DMS153 treated with DMSO at 0.1 percent for 48 hours (cell line): Measurements from ENCODE around the gene ENG.

Source experiments
- DNase-seq: peaks from one replicate; lab custom pipeline; 2025; ENCODE audit not compliant: unreplicated experiment; lab: John Stamatoyannopoulos, UW

Gene ENG

GRCh38 chr9:127815512-127816361, 38.7 kb downstream of the ENG start:
- no peak for DNase-seq

DNA sequence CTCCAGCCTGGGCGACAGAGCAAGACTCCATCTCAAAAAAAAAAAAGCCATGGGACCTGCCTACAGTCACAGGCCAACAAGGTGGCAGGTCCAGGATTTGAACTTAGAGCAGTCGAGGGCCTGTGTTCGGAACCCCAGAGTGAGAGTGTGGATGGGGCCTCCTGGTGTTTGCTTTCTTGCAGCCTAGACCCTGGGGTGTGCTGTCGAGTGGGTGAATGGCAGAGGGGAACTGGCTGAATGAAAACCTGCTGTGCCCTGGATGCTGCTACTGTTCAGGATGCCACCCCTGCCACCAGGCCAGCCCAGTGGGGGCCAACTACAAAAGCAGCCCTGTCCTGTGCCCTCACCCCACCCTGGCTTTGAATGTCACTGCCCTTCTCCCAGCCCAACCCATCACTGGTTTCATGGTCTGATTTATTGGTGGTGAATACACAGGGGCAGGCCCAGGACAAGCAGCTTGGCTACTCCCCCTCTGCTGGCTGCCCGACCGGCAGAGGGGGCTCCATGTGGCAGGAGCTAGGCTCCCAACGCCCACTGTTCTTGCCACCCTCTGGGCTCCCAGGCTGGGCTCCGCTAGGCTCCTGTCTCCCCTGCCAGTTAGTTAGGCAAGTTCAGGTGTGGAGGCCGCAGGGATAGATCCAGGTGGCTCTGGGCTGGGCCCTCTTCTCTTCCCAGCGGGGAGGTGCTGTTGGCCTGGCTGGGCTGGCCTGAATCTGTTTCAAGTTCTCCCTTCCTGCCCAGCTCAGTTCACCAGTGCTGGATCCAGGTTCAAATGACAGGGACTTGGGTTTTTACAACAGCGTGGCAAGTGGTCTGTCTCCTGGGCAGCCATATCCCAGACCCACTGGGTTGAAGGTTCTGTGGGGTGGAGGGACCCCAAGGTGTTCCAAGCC, 39.6 kb downstream of the ENG start:
- DNase-seq = no peak

DNA sequence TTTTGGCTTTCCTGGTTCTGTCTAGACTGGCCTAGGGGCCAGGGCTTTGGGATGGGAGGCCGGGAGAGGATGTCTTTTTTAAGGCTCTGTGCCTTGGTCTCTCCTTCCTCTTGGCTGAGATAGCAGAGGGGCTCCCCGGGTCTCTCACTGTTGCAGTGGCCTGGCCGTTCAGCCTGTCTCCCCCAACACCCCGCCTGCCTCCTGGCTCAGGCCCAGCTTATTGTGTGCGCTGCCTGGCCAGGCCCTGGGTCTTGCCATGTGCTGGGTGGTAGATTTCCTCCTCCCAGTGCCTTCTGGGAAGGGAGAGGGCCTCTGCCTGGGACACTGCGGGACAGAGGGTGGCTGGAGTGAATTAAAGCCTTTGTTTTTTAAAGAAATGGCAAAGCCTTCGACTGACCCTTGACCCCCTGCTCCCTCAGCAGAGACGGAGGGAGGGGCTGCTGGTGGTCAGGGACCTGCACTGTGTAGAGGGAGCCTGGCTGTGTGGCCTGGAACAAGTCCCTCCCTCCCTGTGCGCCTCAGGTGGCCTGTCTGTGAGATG, 40.7 kb downstream of the ENG start:
- no peak for DNase-seq

GRCh38 chr9:127812936-127813675, 41.4 kb downstream of the ENG start:
- DNase-seq = no peak

- no peak for DNase-seq
Observed at GRCh38 chr9:127812011-127812410, 42.4 kb downstream of the ENG start.

DNA sequence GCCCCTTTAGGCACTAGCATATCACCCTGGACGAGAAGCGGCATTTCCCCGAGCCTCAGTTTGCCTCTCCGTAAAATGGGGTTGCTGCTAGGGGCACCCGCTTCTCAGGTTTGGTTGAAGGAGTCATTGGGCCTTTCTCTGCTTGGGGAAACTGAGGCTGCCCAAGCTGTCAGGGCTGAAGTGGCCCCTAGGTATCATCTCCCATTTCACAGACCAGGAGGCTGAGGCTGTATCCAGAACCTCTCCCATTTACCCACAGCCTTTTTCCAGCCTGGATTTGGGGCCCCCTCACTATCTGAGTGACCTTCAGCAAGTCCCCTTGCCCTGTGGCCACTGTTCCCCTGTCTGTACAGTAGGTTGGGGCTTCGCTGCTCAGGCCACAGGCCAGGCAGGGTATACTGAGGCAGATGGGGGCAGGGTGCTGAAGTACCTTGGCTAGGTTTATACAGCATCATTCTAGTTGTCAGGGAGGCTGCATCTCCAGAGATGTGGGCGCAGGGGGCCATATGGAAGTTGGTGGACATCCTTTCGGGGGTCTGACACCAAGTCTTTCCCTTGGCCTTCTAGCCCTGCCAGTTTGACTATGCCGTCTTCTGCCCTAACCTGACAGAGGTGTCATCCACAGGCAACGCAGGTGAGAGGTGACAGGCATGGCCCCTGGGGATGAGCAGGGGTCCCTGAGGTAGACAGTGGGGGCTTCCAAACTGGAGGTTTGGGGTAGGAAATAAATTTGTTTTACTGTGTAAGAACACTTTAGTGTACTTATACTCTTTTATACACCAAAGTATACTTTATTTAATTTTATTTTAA, 43.9 kb downstream of the ENG start:
- no peak for DNase-seq

GRCh38 chr9:127809540-127810377, 44.7 kb downstream of the ENG start:
- no peak for DNase-seq

DNA sequence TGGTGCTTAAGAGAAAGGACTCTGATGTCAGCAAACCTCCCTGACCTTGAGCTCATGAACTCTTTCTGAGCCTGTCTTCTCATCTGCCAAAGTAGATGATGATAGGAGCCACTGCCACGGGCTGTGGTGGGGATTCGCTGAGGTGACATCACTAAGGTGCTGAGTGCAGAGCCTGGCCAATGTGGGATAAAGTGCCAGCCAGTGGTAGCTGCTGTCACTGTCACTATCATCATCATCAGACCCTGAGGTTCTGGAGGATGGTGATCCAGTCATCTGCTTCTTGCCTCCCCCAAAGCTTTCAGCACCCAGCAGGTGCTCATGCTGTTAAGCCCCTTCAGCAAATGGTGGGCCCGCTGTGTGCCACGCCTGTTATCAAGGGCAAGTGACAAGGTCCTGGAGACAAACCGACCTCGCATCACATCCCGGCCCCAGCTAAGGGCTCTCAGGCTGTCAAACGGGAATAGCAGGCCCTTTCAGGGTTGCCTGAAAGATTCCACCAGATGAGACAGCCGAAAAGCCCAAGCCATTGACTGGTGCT, 45.4 kb downstream of the ENG start:
- DNase-seq = no peak

- no peak for DNase-seq
Observed at GRCh38 chr9:127808347-127809001, 46.0 kb downstream of the ENG start.

GRCh38 chr9:127806871-127807270, 47.6 kb downstream of the ENG start:
- no peak for DNase-seq

DNA sequence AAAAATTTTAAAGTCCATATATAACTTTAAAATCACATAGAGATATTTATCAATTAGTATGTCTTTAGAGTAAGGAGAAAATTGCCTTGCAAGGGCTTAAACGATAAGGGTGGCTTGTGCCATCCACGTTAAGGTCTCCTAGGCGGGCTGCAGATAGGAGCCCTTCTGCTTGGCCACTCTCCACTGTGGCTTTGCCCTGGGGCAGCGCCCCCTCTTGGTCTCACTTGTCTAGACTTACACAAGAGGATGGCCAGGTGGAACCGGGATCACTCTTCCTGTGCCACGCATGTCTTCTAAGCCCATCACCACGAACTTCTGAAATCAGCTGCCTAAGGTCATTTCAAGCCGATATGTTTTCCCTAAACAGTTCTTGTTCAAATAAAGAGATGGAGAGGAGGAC, 48.8 kb downstream of the ENG start:
- no peak for DNase-seq

DNA sequence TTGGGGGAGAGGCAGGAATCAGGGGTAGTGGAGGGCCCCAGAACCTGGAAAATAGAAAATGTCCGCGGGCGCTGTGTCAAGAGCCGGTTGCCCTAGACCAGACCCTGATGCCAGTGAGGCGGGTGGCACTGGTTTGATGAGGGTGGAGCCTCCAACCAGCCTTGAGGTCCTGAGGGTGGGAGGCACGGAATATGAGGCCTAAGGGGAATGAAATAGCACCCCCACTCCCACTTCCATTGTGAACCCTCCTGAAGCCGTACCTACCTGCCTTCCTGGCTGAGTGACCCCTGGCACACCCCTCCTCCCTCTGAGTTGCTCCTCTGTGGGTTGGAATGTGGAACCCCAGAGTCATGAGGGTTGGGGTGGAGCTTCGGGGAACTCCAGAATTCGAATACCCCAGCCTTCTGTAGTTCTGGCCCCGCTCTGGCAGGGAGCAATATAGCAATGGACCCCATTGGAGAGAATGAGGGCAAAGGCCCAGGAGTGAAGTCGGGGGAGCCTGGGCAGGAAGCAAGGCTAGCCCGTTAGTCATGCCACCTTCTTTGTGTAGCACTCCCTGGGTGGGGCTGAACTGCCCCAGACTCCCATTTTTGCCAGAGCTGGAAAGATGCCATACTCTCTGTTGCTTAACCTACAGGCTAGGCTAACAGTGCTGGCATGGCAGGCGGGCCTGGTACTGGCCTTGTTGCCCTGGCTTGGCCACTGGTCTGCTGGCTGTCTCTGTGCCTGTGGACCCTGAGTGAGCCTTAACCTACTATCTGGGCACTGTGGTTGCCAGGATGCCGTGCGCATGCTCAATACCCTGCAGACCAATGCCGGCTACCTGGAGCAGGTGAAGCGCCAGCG, 50.7 kb downstream of the ENG start:
- DNase-seq = no peak

DNA sequence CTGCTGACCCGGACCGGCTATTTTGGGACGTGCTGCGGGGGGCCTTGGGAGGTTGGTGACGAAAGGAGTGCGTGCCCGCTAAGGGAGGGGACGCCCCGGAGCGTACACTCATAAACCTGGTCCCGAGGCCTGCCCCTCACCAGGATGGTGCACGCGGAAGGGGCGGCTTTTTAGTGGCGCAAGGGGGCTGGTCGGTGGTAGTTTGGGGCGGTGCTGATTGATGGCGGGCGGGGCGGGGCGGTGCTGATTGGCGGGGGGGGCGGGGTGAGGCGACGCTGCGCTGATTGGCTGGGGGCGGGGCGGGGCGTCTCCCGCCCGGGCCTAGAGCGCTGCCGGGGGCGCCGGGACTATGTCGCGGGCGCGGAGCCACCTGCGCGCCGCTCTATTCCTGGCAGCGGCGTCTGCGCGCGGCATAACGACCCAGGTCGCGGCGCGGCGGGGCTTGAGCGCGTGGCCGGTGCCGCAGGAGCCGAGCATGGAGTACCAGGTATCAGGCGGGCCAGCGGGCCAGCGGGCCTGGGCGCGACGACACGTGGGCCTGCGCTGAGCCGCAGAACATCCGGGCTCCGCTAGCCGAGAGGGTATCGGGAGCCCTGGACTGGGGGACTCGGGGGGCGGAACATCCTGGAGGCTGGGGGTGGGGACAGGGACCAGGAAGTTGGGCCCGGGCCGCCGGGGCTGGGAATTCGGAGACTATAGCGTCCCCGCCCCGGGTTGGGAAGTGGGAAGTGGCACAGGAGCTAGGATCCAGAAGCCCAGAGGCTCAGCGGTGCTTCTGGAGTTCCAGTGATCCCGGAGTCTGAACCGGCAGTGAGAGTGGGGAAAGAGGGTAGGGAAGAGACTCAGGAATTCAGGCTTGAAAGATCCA, 51.6 kb downstream of the ENG start, which contains the start of gene FPGS:
FPGS (plus strand) TSS at position 307 of the 868 bp plus-strand sequence; CDS start at position 350, 43 bp downstream.
- peak; percentile 78 for DNase-seq

- no peak for DNase-seq
Observed at GRCh38 chr9:127801955-127802575, 52.4 kb downstream of the ENG start.

DNA sequence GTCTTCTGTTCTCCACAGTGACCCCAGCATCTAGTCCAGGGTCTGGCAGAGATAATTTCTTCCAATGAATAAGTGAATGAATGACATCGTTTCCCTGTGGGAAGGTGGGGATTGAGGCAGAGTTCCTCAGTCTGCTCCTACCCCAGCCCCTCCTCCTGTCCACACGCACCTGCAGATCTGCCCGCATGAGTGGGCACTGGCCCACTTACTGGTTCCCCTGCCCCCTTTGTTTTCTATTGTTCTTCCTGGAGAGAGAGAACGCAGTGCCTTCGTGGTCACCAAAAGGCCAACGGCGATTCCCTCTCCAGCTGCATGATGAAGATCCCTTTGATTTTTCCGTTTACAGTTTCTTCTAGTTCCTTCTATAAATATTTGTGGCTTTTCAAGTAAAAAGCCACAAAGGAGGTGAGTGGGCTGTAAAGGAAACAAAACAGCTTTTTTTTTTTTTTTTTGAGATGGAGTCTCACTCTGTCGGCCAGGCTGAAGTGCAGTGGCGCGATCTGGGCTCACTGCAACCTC, 57.5 kb downstream of the ENG start:
- DNase-seq = no peak
